WTC11 (cell line): Measurements from ENCODE around the gene SH3BP5.

Experiments
- ETV6 ChIP-seq: sonication (generic); formaldehyde crosslinking; IDR thresholded peaks from 2 replicates; pipeline ENCODE4 v1.8.1; 2022; ENCODE audit warnings: mild to moderate bottlenecking, missing genetic modification reagents
- FOXK1 ChIP-seq: sonication (generic); formaldehyde crosslinking; IDR thresholded peaks from 2 replicates; pipeline ENCODE4 v1.8.0; 2022; ENCODE audit warnings: mild to moderate bottlenecking, moderate library complexity, missing genetic modification reagents
- IRF2 ChIP-seq: sonication (generic); formaldehyde crosslinking; IDR thresholded peaks from 2 replicates; pipeline ENCODE4 v1.8.0; 2022; ENCODE audit warnings: low read depth, missing genetic modification reagents, borderline replicate concordance
- OVOL2 ChIP-seq: fragments of 250-450 bp; sonication (Bioruptor Pico); IDR thresholded peaks from 2 replicates; pipeline ENCODE4 v1.9.0; 2021; ENCODE audit warnings: mild to moderate bottlenecking, borderline replicate concordance
- RELA ChIP-seq: sonication (generic); formaldehyde crosslinking; IDR thresholded peaks from 2 replicates; pipeline ENCODE4 v1.8.1; 2022; ENCODE audit warnings: missing genetic modification reagents, mild to moderate bottlenecking, borderline replicate concordance
- SP1 ChIP-seq: sonication (generic); formaldehyde crosslinking; conservative IDR thresholded peaks from 2 replicates; pipeline ENCODE4 v1.8.1; 2022; ENCODE audit warnings: missing genetic modification reagents
- USF1 ChIP-seq: sonication (generic); formaldehyde crosslinking; IDR thresholded peaks from 2 replicates; pipeline ENCODE4 v1.8.0; 2022; ENCODE audit warnings: mild to moderate bottlenecking, missing genetic modification reagents
- ZNF263 ChIP-seq: sonication (generic); formaldehyde crosslinking; IDR thresholded peaks from 2 replicates; pipeline ENCODE4 v1.8.1; 2022; ENCODE audit warnings: low read depth, mild to moderate bottlenecking, moderate library complexity, missing genetic modification reagents
- ZNF425 ChIP-seq: fragments of 250-450 bp; sonication (Bioruptor Pico); conservative IDR thresholded peaks from 2 replicates; pipeline ENCODE4 v1.9.0; 2021; ENCODE audit warnings: mild to moderate bottlenecking
- TF ChIP-seq, protein P1 (sequence below): fragments of 200-600 bp; IDR thresholded peaks from 2 replicates; pipeline ENCODE4 v1.8.0; 2022; ENCODE audit warnings: antibody characterized with exemption
- TF ChIP-seq, protein P2 (sequence below): sonication (generic); formaldehyde crosslinking; IDR thresholded peaks from 2 replicates; pipeline ENCODE4 v1.8.1; 2023; ENCODE audit warnings: mild to moderate bottlenecking, missing genetic modification reagents
- TF ChIP-seq, protein P3 (sequence below): sonication (generic); formaldehyde crosslinking; conservative IDR thresholded peaks from 2 replicates; pipeline ENCODE4 v1.8.1; 2022; ENCODE audit warnings: mild to moderate bottlenecking, missing genetic modification reagents

- TF ChIP-seq, protein P1, sequence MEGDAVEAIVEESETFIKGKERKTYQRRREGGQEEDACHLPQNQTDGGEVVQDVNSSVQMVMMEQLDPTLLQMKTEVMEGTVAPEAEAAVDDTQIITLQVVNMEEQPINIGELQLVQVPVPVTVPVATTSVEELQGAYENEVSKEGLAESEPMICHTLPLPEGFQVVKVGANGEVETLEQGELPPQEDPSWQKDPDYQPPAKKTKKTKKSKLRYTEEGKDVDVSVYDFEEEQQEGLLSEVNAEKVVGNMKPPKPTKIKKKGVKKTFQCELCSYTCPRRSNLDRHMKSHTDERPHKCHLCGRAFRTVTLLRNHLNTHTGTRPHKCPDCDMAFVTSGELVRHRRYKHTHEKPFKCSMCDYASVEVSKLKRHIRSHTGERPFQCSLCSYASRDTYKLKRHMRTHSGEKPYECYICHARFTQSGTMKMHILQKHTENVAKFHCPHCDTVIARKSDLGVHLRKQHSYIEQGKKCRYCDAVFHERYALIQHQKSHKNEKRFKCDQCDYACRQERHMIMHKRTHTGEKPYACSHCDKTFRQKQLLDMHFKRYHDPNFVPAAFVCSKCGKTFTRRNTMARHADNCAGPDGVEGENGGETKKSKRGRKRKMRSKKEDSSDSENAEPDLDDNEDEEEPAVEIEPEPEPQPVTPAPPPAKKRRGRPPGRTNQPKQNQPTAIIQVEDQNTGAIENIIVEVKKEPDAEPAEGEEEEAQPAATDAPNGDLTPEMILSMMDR: no peak
- TF ChIP-seq USF1 (CRISPR knock-in tag) (no peak), ZNF263 (CRISPR knock-in tag) (no peak), IRF2 (CRISPR knock-in tag) (no peak), RELA (CRISPR knock-in tag) (no peak), ETV6 (CRISPR knock-in tag) (no peak), OVOL2 (CRISPR knock-in tag) (no peak), ZNF425 (no peak), FOXK1 (CRISPR knock-in tag) (no peak), SP1 (no peak)
- TF ChIP-seq, protein P2, sequence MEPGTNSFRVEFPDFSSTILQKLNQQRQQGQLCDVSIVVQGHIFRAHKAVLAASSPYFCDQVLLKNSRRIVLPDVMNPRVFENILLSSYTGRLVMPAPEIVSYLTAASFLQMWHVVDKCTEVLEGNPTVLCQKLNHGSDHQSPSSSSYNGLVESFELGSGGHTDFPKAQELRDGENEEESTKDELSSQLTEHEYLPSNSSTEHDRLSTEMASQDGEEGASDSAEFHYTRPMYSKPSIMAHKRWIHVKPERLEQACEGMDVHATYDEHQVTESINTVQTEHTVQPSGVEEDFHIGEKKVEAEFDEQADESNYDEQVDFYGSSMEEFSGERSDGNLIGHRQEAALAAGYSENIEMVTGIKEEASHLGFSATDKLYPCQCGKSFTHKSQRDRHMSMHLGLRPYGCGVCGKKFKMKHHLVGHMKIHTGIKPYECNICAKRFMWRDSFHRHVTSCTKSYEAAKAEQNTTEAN (CRISPR knock-in tag): no peak
- TF ChIP-seq, protein P3, sequence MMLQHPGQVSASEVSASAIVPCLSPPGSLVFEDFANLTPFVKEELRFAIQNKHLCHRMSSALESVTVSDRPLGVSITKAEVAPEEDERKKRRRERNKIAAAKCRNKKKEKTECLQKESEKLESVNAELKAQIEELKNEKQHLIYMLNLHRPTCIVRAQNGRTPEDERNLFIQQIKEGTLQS (CRISPR knock-in tag): no peak
Observed at GRCh38 chr3:15310491-15311370, 21.7 kb downstream of the SH3BP5 start.
